Epithelial cell of proximal tubule (primary cell): ENCODE data around the gene RAI14. TPM values are rescaled to one million over a fixed set of nuclear protein-coding genes. Genes with fewer than 3 reads are reported as not detected.

Source experiments
- DNase-seq: peaks from one replicate; pipeline ENCODE4 v3.0.0-alpha.2; 2011; ENCODE audit warnings: low read depth
- H3K4me3 ChIP-seq: 2 replicates; pipeline ENCODE4 v1.5.1; 2011; ENCODE audit warnings: low read depth, mild to moderate bottlenecking, low read length
- total RNA-seq: library from RNA; depleted of rRNA; stranded (reverse); fragments of >200 nt; gene quantifications from 2 replicates; pipeline ENCODE4 v1.2.3, GENCODE V29; 2015
- TF ChIP-seq, protein P1 (sequence below): conservative IDR thresholded peaks from 2 replicates; pipeline ENCODE4 v1.5.1; 2012; ENCODE audit warnings: low read depth, mild to moderate bottlenecking, low read length

The RAI14 gene
- total RNA-seq, 1 donor from 2014 or later, result 139 TPM

DNA sequence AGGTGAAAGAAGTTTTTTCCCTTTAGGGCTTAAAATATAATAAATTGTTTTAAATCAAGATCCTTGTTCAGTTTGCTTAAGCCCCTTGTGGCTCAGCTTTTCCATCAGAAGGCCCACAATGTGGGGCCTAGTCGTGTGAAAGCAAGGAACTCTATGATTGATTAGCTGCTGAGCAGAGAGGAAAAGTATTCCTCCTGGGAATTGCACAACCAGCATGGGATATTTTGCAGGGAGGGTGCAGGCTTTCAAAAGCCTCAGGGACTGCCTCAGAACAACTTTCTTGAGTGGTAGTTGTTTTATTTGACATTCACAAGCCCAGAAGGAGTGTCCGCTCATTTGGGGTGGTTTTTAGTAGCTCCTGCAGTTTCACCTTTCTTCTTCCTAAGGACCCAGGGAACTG, 202.7 kb downstream of the RAI14 start:
- TF ChIP-seq, protein P1, sequence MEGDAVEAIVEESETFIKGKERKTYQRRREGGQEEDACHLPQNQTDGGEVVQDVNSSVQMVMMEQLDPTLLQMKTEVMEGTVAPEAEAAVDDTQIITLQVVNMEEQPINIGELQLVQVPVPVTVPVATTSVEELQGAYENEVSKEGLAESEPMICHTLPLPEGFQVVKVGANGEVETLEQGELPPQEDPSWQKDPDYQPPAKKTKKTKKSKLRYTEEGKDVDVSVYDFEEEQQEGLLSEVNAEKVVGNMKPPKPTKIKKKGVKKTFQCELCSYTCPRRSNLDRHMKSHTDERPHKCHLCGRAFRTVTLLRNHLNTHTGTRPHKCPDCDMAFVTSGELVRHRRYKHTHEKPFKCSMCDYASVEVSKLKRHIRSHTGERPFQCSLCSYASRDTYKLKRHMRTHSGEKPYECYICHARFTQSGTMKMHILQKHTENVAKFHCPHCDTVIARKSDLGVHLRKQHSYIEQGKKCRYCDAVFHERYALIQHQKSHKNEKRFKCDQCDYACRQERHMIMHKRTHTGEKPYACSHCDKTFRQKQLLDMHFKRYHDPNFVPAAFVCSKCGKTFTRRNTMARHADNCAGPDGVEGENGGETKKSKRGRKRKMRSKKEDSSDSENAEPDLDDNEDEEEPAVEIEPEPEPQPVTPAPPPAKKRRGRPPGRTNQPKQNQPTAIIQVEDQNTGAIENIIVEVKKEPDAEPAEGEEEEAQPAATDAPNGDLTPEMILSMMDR, result no peak
- no peak for DNase-seq
- H3K4me3 ChIP-seq, result no peak overlapping the region

DNA sequence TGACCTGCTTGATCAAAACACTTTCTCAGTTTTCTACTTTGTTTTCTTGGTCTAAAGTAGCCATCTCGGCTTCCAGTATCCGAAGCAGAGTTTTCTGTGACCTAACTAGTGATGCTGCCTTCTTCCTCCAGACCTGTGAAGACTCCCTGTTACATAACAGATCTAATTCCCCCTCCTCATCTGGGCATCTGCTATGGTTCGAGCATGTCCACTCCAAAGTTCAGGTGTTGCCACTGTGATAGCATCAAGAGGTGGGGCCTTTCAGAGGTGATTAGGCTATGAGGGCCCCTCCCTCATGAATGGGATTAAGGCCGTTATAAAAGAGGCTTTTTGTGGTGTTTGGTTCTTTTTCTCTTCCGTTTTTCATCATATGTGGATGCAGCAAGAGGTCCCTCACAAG, 203.1 kb downstream of the RAI14 start:
- no peak overlapping the region for H3K4me3 ChIP-seq
- DNase-seq, result no peak
- TF ChIP-seq, protein P1, result no peak

DNA sequence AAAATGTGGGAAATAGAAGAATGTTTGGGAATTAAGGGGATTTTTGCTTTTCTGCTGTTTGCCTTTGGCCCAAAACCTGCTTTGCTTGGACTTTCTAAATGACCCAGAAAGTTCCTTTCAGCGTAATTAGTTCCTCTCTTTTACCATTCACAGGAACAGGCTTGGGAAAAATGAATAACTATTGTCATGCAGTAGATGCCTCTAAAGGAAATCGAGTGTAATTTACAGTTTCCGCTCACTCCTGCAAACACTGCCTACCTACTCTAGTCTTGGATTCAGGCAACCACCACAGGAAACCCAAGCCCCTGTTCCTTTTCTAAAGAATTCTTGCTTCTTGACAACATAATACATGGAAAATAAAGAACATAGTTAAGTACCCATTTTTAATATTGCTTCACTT, 207.8 kb downstream of the RAI14 start:
- TF ChIP-seq, protein P1, result no peak
- H3K4me3 ChIP-seq, result no peak overlapping the region
- no peak for DNase-seq

DNA sequence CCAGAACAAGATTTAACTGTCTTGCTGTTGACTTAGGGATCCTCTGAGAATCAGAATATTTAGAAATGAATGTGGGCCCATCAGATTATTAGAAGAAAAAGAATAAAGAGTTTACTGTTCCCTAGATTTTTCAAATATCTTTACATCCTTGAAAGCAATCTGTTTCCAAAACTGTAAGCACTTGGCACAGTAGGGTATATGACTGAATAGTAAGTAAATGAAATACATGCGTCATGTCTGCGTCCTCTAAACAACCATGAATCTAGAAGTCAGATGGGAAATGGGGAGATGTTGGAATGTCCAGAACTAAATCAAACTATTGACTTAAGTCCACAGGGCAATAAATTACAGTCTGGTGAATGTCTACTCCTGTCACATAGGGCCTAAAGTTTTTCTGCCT, 209.0 kb downstream of the RAI14 start:
- TF ChIP-seq, protein P1, result no peak

DNA sequence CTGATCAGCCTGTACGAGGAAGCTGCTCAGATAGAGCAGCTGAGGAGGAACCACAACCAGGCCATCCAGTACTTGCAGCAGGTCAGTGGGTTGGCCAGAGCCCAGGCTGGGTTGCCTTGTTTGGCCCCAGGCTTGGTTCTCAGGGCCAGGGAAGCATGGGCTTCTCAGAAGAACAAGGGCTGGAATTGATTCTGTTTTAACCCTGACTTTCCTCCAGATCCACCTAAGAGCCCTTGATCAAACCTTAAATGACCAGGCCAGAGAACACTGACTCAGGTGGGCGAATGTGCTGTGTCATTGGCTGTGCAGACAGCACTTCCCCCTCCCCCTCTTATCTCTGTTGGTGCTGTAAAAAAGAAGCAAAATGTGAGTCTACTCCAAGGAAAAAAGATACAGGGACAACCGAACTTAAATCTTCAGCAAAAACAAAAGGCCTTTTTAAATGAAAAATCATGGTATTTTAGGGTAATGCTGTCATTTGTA, 210.9 kb downstream of the RAI14 start:
- TF ChIP-seq, protein P1, result no peak
- DNase-seq, result no peak
- no peak overlapping the region for H3K4me3 ChIP-seq

More for the DNA sequence above, 209.0 kb downstream of the RAI14 start:
- H3K4me3 ChIP-seq, result no peak overlapping the region
- DNase-seq, result no peak

DNA sequence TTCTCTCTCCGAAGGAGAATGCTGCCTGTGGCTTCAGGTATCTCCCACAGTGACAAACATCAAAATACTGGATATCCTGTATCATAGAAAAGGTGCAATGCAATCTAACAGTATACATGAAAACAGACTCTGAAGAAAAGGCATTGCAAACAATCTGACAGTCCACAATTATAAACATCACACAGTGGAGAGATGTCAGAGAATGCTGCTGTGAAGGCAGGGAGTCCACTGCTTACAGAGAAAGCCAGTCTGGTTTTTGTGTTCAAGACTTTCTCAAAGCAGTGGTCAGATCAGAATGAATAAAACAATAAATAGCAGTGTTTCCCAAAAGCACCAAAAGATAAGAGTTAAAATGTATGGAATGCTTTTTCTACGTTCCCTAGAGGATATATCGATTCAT, 211.5 kb downstream of the RAI14 start:
- H3K4me3 ChIP-seq, result no peak overlapping the region
- TF ChIP-seq, protein P1, result no peak
- no peak for DNase-seq

DNA sequence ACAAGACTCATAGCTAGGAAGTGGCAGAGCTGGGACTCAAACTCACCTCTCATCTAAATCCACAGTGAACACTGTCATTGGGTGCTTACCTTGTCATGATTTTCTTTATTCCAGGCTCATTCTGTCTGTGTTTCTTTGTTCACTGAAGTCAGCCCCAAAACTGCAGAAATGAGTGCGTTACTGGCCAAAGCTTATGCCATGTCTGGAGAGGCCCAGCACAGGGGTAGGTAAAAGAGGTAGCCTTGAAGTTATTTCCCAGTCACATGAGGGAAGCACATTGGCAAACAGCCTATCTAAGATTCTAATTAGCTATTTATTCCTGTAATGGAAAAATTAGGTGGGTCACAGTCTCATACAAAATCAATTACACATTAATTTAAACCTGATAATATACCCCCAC, 212.7 kb downstream of the RAI14 start:
- no peak for DNase-seq
- H3K4me3 ChIP-seq, result no peak overlapping the region
- TF ChIP-seq, protein P1, result no peak
